HG03280 (cell line): Measurements from ENCODE around the gene FAM83C.

Experiments
- ATAC-seq: cut with Tn5 transposase; IDR thresholded peaks from one replicate; pipeline ENCODE4 v1.9.1; 2021; ENCODE audit warnings: mild to moderate bottlenecking, moderate library complexity; ENCODE audit not compliant: unreplicated experiment

FAM83C gene

GRCh38 chr20:35300469-35301262 is 8.4 kb upstream of the FAM83C start:
- no peak for ATAC-seq

- ATAC-seq: no peak
Observed at GRCh38 chr20:35299780-35300179, 7.6 kb upstream of the FAM83C start.

GRCh38 chr20:35298264-35298663 is 6.0 kb upstream of the FAM83C start:
- ATAC-seq: no peak

- no peak for ATAC-seq
Observed at GRCh38 chr20:35297740-35298139, 5.5 kb upstream of the FAM83C start.

GRCh38 chr20:35297155-35297554 is 4.9 kb upstream of the FAM83C start:
- ATAC-seq: no peak

- ATAC-seq: no peak
Observed at GRCh38 chr20:35296101-35296554, 3.9 kb upstream of the FAM83C start.

- ATAC-seq: no peak
Observed at GRCh38 chr20:35295674-35296073, 3.4 kb upstream of the FAM83C start.

GRCh38 chr20:35295058-35295457 is 2.8 kb upstream of the FAM83C start:
- ATAC-seq: no peak

GRCh38 chr20:35294293-35294685 is 2.1 kb upstream of the FAM83C start:
- ATAC-seq: no peak

- no peak for ATAC-seq
Observed at GRCh38 chr20:35293303-35294292, 1.4 kb upstream of the FAM83C start.

GRCh38 chr20:35292504-35293285 is 470 bp upstream of the FAM83C start:
- ATAC-seq: no peak

- no peak for ATAC-seq
Observed at GRCh38 chr20:35290887-35291417, 1.3 kb downstream of the FAM83C start.

GRCh38 chr20:35290186-35290886 is 1.9 kb downstream of the FAM83C start:
- no peak for ATAC-seq

GRCh38 chr20:35288325-35289060 is 3.7 kb downstream of the FAM83C start:
- ATAC-seq: no peak

- no peak for ATAC-seq
Observed at GRCh38 chr20:35287509-35288324, 4.5 kb downstream of the FAM83C start.

GRCh38 chr20:35286899-35287508 is 5.2 kb downstream of the FAM83C start:
- ATAC-seq: no peak

GRCh38 chr20:35286077-35286898 is 5.9 kb downstream of the FAM83C start:
- no peak for ATAC-seq

- ATAC-seq: no peak
Observed at GRCh38 chr20:35285806-35286076, 6.5 kb downstream of the FAM83C start.
